Ovary (tissue), 9 donors: Measurements from ENCODE around the gene DGKD. TPM values are rescaled to one million over a fixed set of nuclear protein-coding genes. Genes with fewer than 3 reads are reported as not detected.

Experiments
- DNase-seq, 5 donors: peaks; one replicate each; pipeline ENCODE4 v3.0.0-alpha.2; 2019 to 2020
- H3K27ac ChIP-seq, 2 donors: fragments of 200-600 bp; one replicate each; pipeline versions ENCODE4 v1.5.1 to v1.8.0; 2019 to 2022
- H3K27me3 ChIP-seq: fragments of 200-600 bp; one replicate; pipeline ENCODE4 v1.8.0; 2022
- H3K36me3 ChIP-seq: fragments of 200-600 bp; sonication (generic); one replicate; pipeline ENCODE4 v1.5.1; 2019
- H3K4me1 ChIP-seq: one replicate; pipeline ENCODE4 v1.8.1; 2013; ENCODE audit warnings: mild to moderate bottlenecking, moderate library complexity; ENCODE audit not compliant: insufficient read depth
- H3K4me3 ChIP-seq: fragments of 200-600 bp; sonication (generic); one replicate; pipeline ENCODE4 v1.5.1; 2017
- H3K9me3 ChIP-seq, 2 donors: fragments of 200-600 bp in 1 of 2; sonication (generic) in 1 of 2; one replicate each; pipeline versions ENCODE4 v1.5.1 to v1.8.1; 2013 to 2019; ENCODE audit warnings: mild to moderate bottlenecking in 1 of 2, moderate library complexity in 1 of 2
- CTCF ChIP-seq, 3 donors: fragments of 450-650 bp in 2 of 3; fragments of 200-600 bp in 1 of 3; IDR thresholded peaks; one replicate each; pipeline versions ENCODE4 v1.5.1 to v1.8.0; 2016 to 2022; ENCODE audit warnings: antibody characterized with exemption in 3 of 3, mild to moderate bottlenecking in 1 of 3
- EP300 ChIP-seq: sonication (generic); formaldehyde crosslinking; IDR thresholded peaks from one replicate; pipeline ENCODE4 v1.6.1; 2017; ENCODE audit warnings: antibody characterized with exemption
- POLR2A ChIP-seq: fragments of 450-650 bp; IDR thresholded peaks from one replicate; pipeline ENCODE4 v1.6.1; 2017; ENCODE audit warnings: antibody characterized with exemption, mild to moderate bottlenecking, moderate library complexity
- WGBS, 3 donors: extraction: QIAGEN DNeasy Blood & Tissue Kit in 1 of 3; methylation state at CpG; one replicate each; pipeline versions ENCODE4 v1.1.5 to v1.1.7; 2013 to 2017; 5-methylcytosine and 5-hydroxymethylcytosine counted together
- intact Hi-C, 4 donors: fragments of 100-400 bp; cut with DNase I; formaldehyde crosslinking; loops; one replicate each; pipeline versions ENCODE4 v1.11.0 to v1.15.1; 2022 to 2023
- polyA plus RNA-seq, 2 donors: library from polyadenylated mRNA; stranded (reverse); fragments of 200-250 nt in 1 of 2; fragments of 350-450 nt in 1 of 2; fragmentation: Illumina TruSeq in 1 of 2; extraction: RNeasy Lipid Tissue Mini Kit (QIAGEN cat#74804) in 1 of 2; gene quantifications; one replicate each; pipeline ENCODE4 v1.2.3, GENCODE V29; 2013 to 2014
- total RNA-seq, 7 donors: library from RNA; depleted of rRNA in 2 of 7; stranded (reverse); fragments of >200 nt in 2 of 7; fragmentation: NEBNext Ultra II Directional in 3 of 7; extraction: Animal tissue kit (Norgen Biotek cat#: 25700) in 3 of 7; gene quantifications; one replicate each; pipeline versions ENCODE4 v1.1.0 to v1.2.4, GENCODE V29; 2016 to 2023
- donor health status: DM: no; HTN: no; CAD: no; lungs with moderate emphysema.
- donor health status: DM: no; HTN: no; CAD: no.
- donor health status: Bipolar disorder and iron deficiency.
- donor health status: DM: yes; HTN: yes; CAD: no.
- donor health status: DM: no; HTN: no; CAD: no.
- donor health status: DM: yes; HTN: yes; CAD: no.

DGKD gene
- total and polyA plus RNA-seq, 9 donors = 9.4 to 81.8 (median 36.3) TPM

GRCh38 chr2:233419602-233420391 is 65.5 kb downstream of the DGKD start:
- no peak overlapping the region for H3K4me3 ChIP-seq
- intact Hi-C loops = no loop called here
- peak overlapping the region in 1 of 2 donors; percentile 60 for H3K27ac ChIP-seq

GRCh38 chr2:233421091-233421816 is 67.0 kb downstream of the DGKD start:
- Histone ChIP-seq H3K4me3 (no peak overlapping the region), H3K27ac (peak overlapping the region in 1 of 2 donors; percentile 60), H3K9me3 (no peaks in the 10 kb centered on the region), H3K4me1 (peaks cover 19% of the 10 kb centered on the region), H3K27me3 (no peaks in the 10 kb centered on the region), H3K36me3 (no peaks in the 10 kb centered on the region)
- intact Hi-C loops = no loop called here
- WGBS, 3 donors = 83 to 87% (median 84%) methylated on average over 14 of the region's 14 CpGs
- no peak for TF ChIP-seq CTCF (IDR thresholded peaks at IDR 0.05)
- no peak for TF ChIP-seq EP300
- no peak for TF ChIP-seq POLR2A
- no peak for DNase-seq

More at GRCh38 chr2:233419602-233420391, 65.5 kb downstream of the DGKD start:
- Histone ChIP-seq H3K27me3 (no peaks in the 10 kb centered on the region), H3K36me3 (no peaks in the 10 kb centered on the region), H3K9me3 (no peaks in the 10 kb centered on the region), H3K4me1 (peaks cover 19% of the 10 kb centered on the region)
- WGBS, 3 donors = 32 to 33% (median 33%) methylated on average over 10 of the region's 10 CpGs
- TF ChIP-seq CTCF (IDR thresholded peaks at IDR 0.05) (no peak), EP300 (no peak), POLR2A (no peak)
- peak in 1 of 5 donors; percentile 42 for DNase-seq

GRCh38 chr2:233422050-233422639 is 67.9 kb downstream of the DGKD start:
- Histone ChIP-seq H3K36me3 (no peaks in the 10 kb centered on the region), H3K4me1 (peaks cover 19% of the 10 kb centered on the region), H3K4me3 (no peak overlapping the region), H3K9me3 (no peaks in the 10 kb centered on the region), H3K27ac (no peak overlapping the region), H3K27me3 (no peaks in the 10 kb centered on the region)
- TF ChIP-seq CTCF (IDR thresholded peaks at IDR 0.05) = no peak
- TF ChIP-seq POLR2A = no peak
- no peak for TF ChIP-seq EP300
- intact Hi-C loops = no loop called here
- no peak for DNase-seq
- WGBS, 3 donors = 86 to 91% (median 86%) methylated on average over 13 of the region's 13 CpGs

GRCh38 chr2:233422649-233423551 is 68.6 kb downstream of the DGKD start:
- DNase-seq = no peak
- Histone ChIP-seq H3K27me3 (no peaks in the 10 kb centered on the region), H3K4me1 (peaks cover 19% of the 10 kb centered on the region), H3K27ac (no peak overlapping the region), H3K9me3 (no peaks in the 10 kb centered on the region), H3K4me3 (no peak overlapping the region), H3K36me3 (no peaks in the 10 kb centered on the region)
- 92 to 93% (median 92%) methylated on average over 12 of the region's 12 CpGs for WGBS, 3 donors
- intact Hi-C loops = no loop called here
- no peak for TF ChIP-seq EP300
- no peak for TF ChIP-seq CTCF (IDR thresholded peaks at IDR 0.05)
- no peak for TF ChIP-seq POLR2A
